ENCODE measurements around the gene CALHM3.
"Not testable (repeated sequence)": the region's sequence is repeated elsewhere in the genome, so short reads cannot be mapped to it uniquely, and the experiment has no call there.

Gene CALHM3

GRCh38 chr10:103479135-103479534, at the start of gene CALHM3:
Gene CALHM3 (minus strand): TSS chr10:103479240. CDS start chr10:103479032, 208 bp downstream.
- DNase-seq (ENCODE audit: low read depth) = no peak

- no peak for DNase-seq (ENCODE audit: low read depth)
Observed at GRCh38 chr10:103528549-103528948, 49.5 kb upstream of the CALHM3 start.

GRCh38 chr10:103527476-103527875, 48.4 kb upstream of the CALHM3 start:
- DNase-seq (ENCODE audit: low read depth) = not testable (repeated sequence)

GRCh38 chr10:103525901-103526300, 46.9 kb upstream of the CALHM3 start:
- DNase-seq (ENCODE audit: low read depth) = no peak

GRCh38 chr10:103523683-103524082, 44.6 kb upstream of the CALHM3 start:
- DNase-seq (ENCODE audit: low read depth) = no peak

GRCh38 chr10:103522006-103522405, 43.0 kb upstream of the CALHM3 start:
- not testable (repeated sequence) for DNase-seq (ENCODE audit: low read depth)

- DNase-seq (ENCODE audit: low read depth) = no peak
Observed at GRCh38 chr10:103519798-103520197, 40.8 kb upstream of the CALHM3 start.

GRCh38 chr10:103517234-103518085, 38.4 kb upstream of the CALHM3 start:
- DNase-seq (ENCODE audit: low read depth) = no peak

GRCh38 chr10:103514244-103514643, 35.2 kb upstream of the CALHM3 start:
- no peak for DNase-seq (ENCODE audit: low read depth)

GRCh38 chr10:103513380-103514060, 34.5 kb upstream of the CALHM3 start:
- no peak for DNase-seq (ENCODE audit: low read depth)

GRCh38 chr10:103512591-103513379, 33.7 kb upstream of the CALHM3 start:
- DNase-seq (ENCODE audit: low read depth) = no peak

- no peak for DNase-seq (ENCODE audit: low read depth)
Observed at GRCh38 chr10:103512166-103512565, 33.1 kb upstream of the CALHM3 start.

- no peak for DNase-seq (ENCODE audit: low read depth)
Observed at GRCh38 chr10:103510791-103511752, 32.0 kb upstream of the CALHM3 start.

- DNase-seq (ENCODE audit: low read depth) = no peak
Observed at GRCh38 chr10:103510046-103510685, 31.1 kb upstream of the CALHM3 start.

GRCh38 chr10:103507235-103508191, 28.5 kb upstream of the CALHM3 start:
- no peak for DNase-seq (ENCODE audit: low read depth)

- DNase-seq (ENCODE audit: low read depth) = no peak
Observed at GRCh38 chr10:103506061-103506460, 27.0 kb upstream of the CALHM3 start.

- DNase-seq (ENCODE audit: low read depth) = no peak
Observed at GRCh38 chr10:103504181-103504783, 25.2 kb upstream of the CALHM3 start.

- not testable (repeated sequence) for DNase-seq (ENCODE audit: low read depth)
Observed at GRCh38 chr10:103503777-103504176, 24.7 kb upstream of the CALHM3 start.
